GM12878 (cell line): ENCODE data around the gene ADCYAP1R1. TPM values are rescaled to one million over a fixed set of nuclear protein-coding genes. Genes with fewer than 3 reads are reported as not detected.

Experiments used
- ATAC-seq: fragments of 200-7000 bp; cut with Tn5 transposase; 3 replicates; pipeline ENCODE4 v1.9.1; 2020; ENCODE audit warnings: mild to moderate bottlenecking, moderate library complexity
- BruUV-seq: library from RNA; stranded (reverse); fragments of 400-500 nt; replicated peaks from 2 replicates; lab custom pipeline; 2021; lab: Mats Ljungman, UMichigan
- CTCF ChIA-PET: fragments of 300-600 bp; sonication (Branson Sonifier 250); formaldehyde crosslinking; extraction: SDS; loops from one replicate; lab custom pipeline; 2021; ENCODE audit warnings: inconsistent platforms; lab: Yijun Ruan, JAX
- POLR2A ChIA-PET: fragments of 350-600 bp; formaldehyde crosslinking; extraction: SDS; loops from one replicate; lab custom pipeline; 2021; ENCODE audit warnings: inconsistent platforms; lab: Charles Lee
- RAD21 ChIA-PET: fragments of 300-600 bp; sonication (Branson Sonifier 250); formaldehyde crosslinking; loops from one replicate; lab custom pipeline; 2023; ENCODE audit warnings: antibody characterized with exemption; ENCODE audit not compliant: unreplicated experiment; lab: Charles Lee
- SMC1A ChIA-PET: fragments of 300-600 bp; sonication (Branson Sonifier 250); formaldehyde crosslinking; loops from one replicate; lab custom pipeline; 2023; ENCODE audit not compliant: unreplicated experiment, uncharacterized antibody; lab: Charles Lee
- DNase-seq: peaks from one replicate; pipeline ENCODE4 v3.0.0-alpha.2; 2011; ENCODE audit warnings: low read depth, low spot score
- FAIRE-seq: peaks from 3 replicates; lab custom pipeline; 2011; peaks lifted over from hg19 to GRCh38; lab: Jason Lieb, UNC
- H2AFZ ChIP-seq: 2 replicates; pipeline ENCODE4 v1.6.0; 2011; ENCODE audit warnings: low read depth, low read length, control low read depth; ENCODE audit not compliant: control insufficient read depth
- H3K27ac ChIP-seq: 2 replicates; pipeline ENCODE4 v1.5.1; 2011; ENCODE audit warnings: control low read depth; ENCODE audit not compliant: control insufficient read depth, insufficient read depth
- H3K27me3 ChIP-seq, 2 experiments: replicated peaks in 1 of 2; 2 replicates each; pipeline versions ENCODE4 v1.6.0 to v1.6.1; 2011; ENCODE audit warnings: low read length in 1 of 2; ENCODE audit not compliant: control insufficient read depth in 2 of 2, insufficient read depth in 2 of 2
- H3K36me3 ChIP-seq, 2 experiments: 2 replicates each; pipeline ENCODE4 v1.5.1; 2011; ENCODE audit warnings: low read length in 1 of 2; ENCODE audit not compliant: control insufficient read depth in 2 of 2, insufficient read depth in 2 of 2
- H3K4me1 ChIP-seq: 2 replicates; pipeline ENCODE4 v1.6.1; 2011; ENCODE audit warnings: mild to moderate bottlenecking, low read length, moderate library complexity, mixed read lengths; ENCODE audit not compliant: control insufficient read depth, insufficient read depth
- H3K4me2 ChIP-seq: 2 replicates; pipeline ENCODE4 v1.6.0; 2011; ENCODE audit warnings: control low read depth; ENCODE audit not compliant: control insufficient read depth, insufficient read depth
- H3K4me3 ChIP-seq: fragments of 200-600 bp; sonication (generic); 2 replicates; pipeline ENCODE4 v1.5.1; 2016
- H3K79me2 ChIP-seq: 2 replicates; pipeline ENCODE4 v1.6.0; 2011; ENCODE audit warnings: low read length; ENCODE audit not compliant: control insufficient read depth, insufficient read depth
- H3K9ac ChIP-seq: 2 replicates; pipeline ENCODE4 v1.8.0; 2011; ENCODE audit warnings: low read length, control low read depth, mixed read lengths; ENCODE audit not compliant: control insufficient read depth, insufficient read depth
- H3K9me3 ChIP-seq: replicated peaks from 3 replicates; pipeline ENCODE4 v1.5.1; 2011; ENCODE audit warnings: mild to moderate bottlenecking, low read length; ENCODE audit not compliant: control insufficient read depth, insufficient read depth
- H4K20me1 ChIP-seq: 2 replicates; pipeline ENCODE4 v1.6.0; 2011; ENCODE audit not compliant: control insufficient read depth, insufficient read depth
- BACH1 ChIP-seq: fragments of 450-650 bp; IDR thresholded peaks from 2 replicates; pipeline ENCODE4 v1.6.1; 2017; ENCODE audit warnings: mild to moderate bottlenecking, borderline replicate concordance
- DPF2 ChIP-seq: fragments of 450-650 bp; IDR thresholded peaks from 2 replicates; pipeline ENCODE4 v1.6.1; 2017; ENCODE audit warnings: mild to moderate bottlenecking
- HSF1 ChIP-seq: fragments of 150-350 bp; IDR thresholded peaks from 2 replicates; pipeline ENCODE4 v1.6.1; 2014; ENCODE audit warnings: mild to moderate bottlenecking, low read depth, low read length
- PAX8 ChIP-seq: fragments of 450-650 bp; IDR thresholded peaks from 2 replicates; pipeline ENCODE4 v1.6.1; 2017; ENCODE audit warnings: mild to moderate bottlenecking, moderate library complexity
- PBX3 ChIP-seq: IDR thresholded peaks from 2 replicates; pipeline ENCODE4 v1.6.1; 2011; ENCODE audit warnings: mild to moderate bottlenecking, low read depth, low read length, moderate library complexity; ENCODE audit not compliant: insufficient replicate concordance
- PRDM15 ChIP-seq: fragments of 450-650 bp; formaldehyde crosslinking; IDR thresholded peaks from 2 replicates; pipeline ENCODE4 v1.4.0; 2020; ENCODE audit warnings: mild to moderate bottlenecking, moderate library complexity
- RBBP5 ChIP-seq: fragments of 200-600 bp; sonication (generic); conservative IDR thresholded peaks from 2 replicates; pipeline ENCODE4 v1.6.1; 2016
- SIN3A ChIP-seq: IDR thresholded peaks from 2 replicates; pipeline ENCODE4 v1.6.1; 2012; ENCODE audit warnings: low read depth, low read length, improper control_type of control experiment
- SMARCA5 ChIP-seq: fragments of 450-650 bp; IDR thresholded peaks from 2 replicates; pipeline ENCODE4 v1.6.1; 2017; ENCODE audit warnings: mild to moderate bottlenecking
- SP1 ChIP-seq: IDR thresholded peaks from one replicate; pipeline ENCODE4 v1.6.1; 2011; ENCODE audit warnings: low read depth, low read length
- STAT3 ChIP-seq: IDR thresholded peaks from 2 replicates; pipeline ENCODE4 v1.6.1; 2011; ENCODE audit warnings: low read depth, low read length, improper control_type of control experiment
- ZBED1 ChIP-seq: IDR thresholded peaks from 2 replicates; pipeline ENCODE4 v1.6.1; 2016; ENCODE audit warnings: borderline replicate concordance
- ZBTB40 ChIP-seq: fragments of 450-650 bp; IDR thresholded peaks from 2 replicates; pipeline ENCODE4 v1.6.1; 2016; ENCODE audit warnings: mild to moderate bottlenecking, moderate library complexity, borderline replicate concordance
- ZNF274 ChIP-seq: IDR thresholded peaks from one replicate; pipeline ENCODE4 v1.8.0; 2011; ENCODE audit not compliant: insufficient read length, insufficient read depth
- WGBS: methylation state at CpG from one replicate; pipeline ENCODE4 v1.1.6; 2016; ENCODE audit warnings: low lambda C conversion rate; ENCODE audit not compliant: insufficient replicate concordance, insufficient coverage; ENCODE audit errors: missing lambda C conversion rate; 5-methylcytosine and 5-hydroxymethylcytosine counted together
- in situ Hi-C: fragments of 300-500 bp; cut with MboI; formaldehyde crosslinking; loops from 9 replicates; pipeline ENCODE4 v1.14.3; 2018; ENCODE audit warnings: mixed read lengths
- intact Hi-C: fragments of 100-400 bp; cut with micrococcal nuclease; formaldehyde crosslinking; loops from one replicate; pipeline ENCODE4 v1.14.2; 2022; ENCODE audit not compliant: unreplicated experiment
- polyA plus RNA-seq, 11 experiments: library from polyadenylated mRNA; depleted of rRNA in 4 of 11; unstranded in 6 of 11; stranded (reverse) in 5 of 11; fragments of >200 nt; fragmentation: Nextera tagmentation in 4 of 11; fragmentation: Illumina TruSeq in 1 of 11; extraction: Ambion mirVana in 4 of 11; extraction: Trizol in 1 of 11; gene quantifications; 1 replicate in 1 of 11; 2 replicates in 10 of 11; pipeline versions ENCODE4 v1.2.1 to v1.2.3, GENCODE V29; 2011 to 2016; ENCODE audit warnings: inconsistent platforms in 2 of 11, missing spikeins in 2 of 11, low read depth in 1 of 11
- total RNA-seq, 4 experiments: library from RNA; depleted of rRNA in 3 of 4; stranded (reverse); fragments of >200 nt in 3 of 4; fragmentation: Illumina TruSeq in 1 of 4; extraction: Trizol in 1 of 4; gene quantifications; 2 replicates each; pipeline versions ENCODE4 v1.2.1 to v1.2.3, GENCODE V29; 2013 to 2021

ADCYAP1R1 gene
- total and polyA plus RNA-seq, 10 of the 15 experiments (the other 5 are each of a cell fraction or from before 2014, with no cell fraction given), result not detected

- TF ChIP-seq PRDM15 (CRISPR knock-in tag) (no peak), BACH1 (no peak), SP1 (no peak), PAX8 (no peak), STAT3 (no peak)
Measured at GRCh38 chr7:31019509-31019908, 32.6 kb upstream of the ADCYAP1R1 start (continued).

- Histone ChIP-seq H2AFZ (no peak overlapping the region), H3K4me3 (no peak overlapping the region), H3K36me3 (no peaks in the 10 kb centered on the region), H3K9ac (no peak overlapping the region), H3K79me2 (no peaks in the 10 kb centered on the region), H3K9me3 (peaks cover 1% of the 10 kb centered on the region; the same call in 1 of the 3 replicates), H3K27ac (no peak overlapping the region), H3K4me2 (no peak overlapping the region), H3K27me3 (no peaks in the 10 kb centered on the region), H4K20me1 (no peaks in the 10 kb centered on the region), H3K4me1 (no peaks in the 10 kb centered on the region; the same call in 1 of the 2 replicates)
- SMC1A ChIA-PET, result interaction anchor here (0.5 kb wide), 1 partner anchor 102 kb away, joined by 3 read pairs; no protein-coding TSS in a partner anchor
- RAD21 ChIA-PET, result no interaction called here
- ATAC-seq, result no peak
- 0% methylated on average over 2 of the region's 3 CpGs for WGBS
- in situ Hi-C loops (no loop called here), intact Hi-C loops (no loop called here)
- CTCF ChIA-PET, result interaction anchor here (1.1 to 1.3 kb wide), 2 partner anchors 36 to 38 kb away, joined by 3 read pairs; no protein-coding TSS in a partner anchor
- no peak for DNase-seq
- FAIRE-seq, result no peak
- no TSS peak for BruUV-seq
- POLR2A ChIA-PET, result no interaction called here
- TF ChIP-seq SIN3A (no peak), ZBED1 (no peak), RBBP5 (no peak), SMARCA5 (no peak), DPF2 (no peak), ZNF274 (no peak), ZBTB40 (no peak), PBX3 (no peak), HSF1 (no peak)
Measured at GRCh38 chr7:31020161-31020560, 31.9 kb upstream of the ADCYAP1R1 start.
